ENCODE results near the gene ZCCHC14. TPM values are rescaled to one million over a fixed set of nuclear protein-coding genes. Genes with fewer than 3 reads are reported as not detected.

Gene ZCCHC14
- total RNA-seq, 1 experiment from 2014 or later = 33.1 TPM

DNA sequence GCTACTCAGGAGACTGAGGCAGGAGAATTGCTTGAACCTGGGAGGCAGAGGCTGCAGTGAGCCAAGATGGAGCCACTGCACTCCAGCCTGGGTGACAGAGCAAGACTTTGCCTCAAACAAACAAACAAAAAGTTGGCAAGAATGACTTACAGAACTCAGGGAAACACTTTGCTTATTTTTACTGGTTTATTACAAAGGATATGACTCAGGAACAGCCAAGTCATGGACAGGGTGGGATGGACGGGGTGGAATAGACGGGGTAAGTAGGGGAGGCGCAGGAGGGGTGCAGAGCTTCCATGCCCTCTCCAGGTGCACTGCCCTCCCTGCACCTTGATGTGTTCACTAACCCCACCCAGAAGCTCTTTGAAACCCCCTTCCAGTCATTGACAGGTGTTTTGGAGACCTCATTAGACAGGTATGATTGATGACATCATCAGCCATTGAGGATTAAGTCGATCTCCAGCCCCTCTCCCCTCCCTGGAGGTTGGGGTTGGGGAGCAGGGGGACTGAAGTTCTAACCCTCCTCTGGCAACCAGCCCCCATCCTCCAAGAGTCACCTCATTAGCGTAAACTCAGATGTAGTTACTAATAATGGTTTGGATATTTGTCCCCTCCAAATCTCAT lies 41.3 kb upstream of the ZCCHC14 start:
- Mint-ChIP-seq H3K4me1 (ENCODE audit: low read depth, unreplicated experiment) (peaks cover 7% of the 10 kb centered on the region), H3K27ac (ENCODE audit: unreplicated experiment) (no peak overlapping the region), H3K4me3 (ENCODE audit: unreplicated experiment) (no peak overlapping the region), H3K27me3 (ENCODE audit: insufficient read depth, unreplicated experiment) (no peaks in the 10 kb centered on the region), H3K36me3 (ENCODE audit: insufficient read depth, unreplicated experiment) (peaks cover 10% of the 10 kb centered on the region), H3K9me3 (ENCODE audit: unreplicated experiment) (peaks cover 58% of the 10 kb centered on the region)
- BruUV-seq (replicated peaks) = no TSS peak
- peaks cover 48% of the 10 kb centered on the region for H3K9me3 ChIP-seq
- ChIA-PET CTCF (no interaction called here), POLR2A (no interaction called here)
- peaks cover 11% of the 10 kb centered on the region for H3K4me1 ChIP-seq
- H3K4me3 ChIP-seq (ENCODE audit: low read depth, low read length) = no peak overlapping the region
- TF ChIP-seq, protein P1, sequence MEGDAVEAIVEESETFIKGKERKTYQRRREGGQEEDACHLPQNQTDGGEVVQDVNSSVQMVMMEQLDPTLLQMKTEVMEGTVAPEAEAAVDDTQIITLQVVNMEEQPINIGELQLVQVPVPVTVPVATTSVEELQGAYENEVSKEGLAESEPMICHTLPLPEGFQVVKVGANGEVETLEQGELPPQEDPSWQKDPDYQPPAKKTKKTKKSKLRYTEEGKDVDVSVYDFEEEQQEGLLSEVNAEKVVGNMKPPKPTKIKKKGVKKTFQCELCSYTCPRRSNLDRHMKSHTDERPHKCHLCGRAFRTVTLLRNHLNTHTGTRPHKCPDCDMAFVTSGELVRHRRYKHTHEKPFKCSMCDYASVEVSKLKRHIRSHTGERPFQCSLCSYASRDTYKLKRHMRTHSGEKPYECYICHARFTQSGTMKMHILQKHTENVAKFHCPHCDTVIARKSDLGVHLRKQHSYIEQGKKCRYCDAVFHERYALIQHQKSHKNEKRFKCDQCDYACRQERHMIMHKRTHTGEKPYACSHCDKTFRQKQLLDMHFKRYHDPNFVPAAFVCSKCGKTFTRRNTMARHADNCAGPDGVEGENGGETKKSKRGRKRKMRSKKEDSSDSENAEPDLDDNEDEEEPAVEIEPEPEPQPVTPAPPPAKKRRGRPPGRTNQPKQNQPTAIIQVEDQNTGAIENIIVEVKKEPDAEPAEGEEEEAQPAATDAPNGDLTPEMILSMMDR (IDR thresholded peaks at IDR 0.05; ENCODE audit: insufficient read depth in 1 of 2, low read depth in 1 of 2, low read length in 1 of 2, severe bottlenecking in 1 of 2, unreplicated experiment in 1 of 2) = no peak
- no peaks in the 10 kb centered on the region for H3K27me3 ChIP-seq (replicated peaks; ENCODE audit: control insufficient read depth, insufficient read depth, low read length)
- intact Hi-C loops (cut with micrococcal nuclease; ENCODE audit: unreplicated experiment) = no loop called here
- no peak for DNase-seq
- H3K36me3 ChIP-seq (ENCODE audit: control insufficient read depth, insufficient read depth, low read length) = no peaks in the 10 kb centered on the region

DNA sequence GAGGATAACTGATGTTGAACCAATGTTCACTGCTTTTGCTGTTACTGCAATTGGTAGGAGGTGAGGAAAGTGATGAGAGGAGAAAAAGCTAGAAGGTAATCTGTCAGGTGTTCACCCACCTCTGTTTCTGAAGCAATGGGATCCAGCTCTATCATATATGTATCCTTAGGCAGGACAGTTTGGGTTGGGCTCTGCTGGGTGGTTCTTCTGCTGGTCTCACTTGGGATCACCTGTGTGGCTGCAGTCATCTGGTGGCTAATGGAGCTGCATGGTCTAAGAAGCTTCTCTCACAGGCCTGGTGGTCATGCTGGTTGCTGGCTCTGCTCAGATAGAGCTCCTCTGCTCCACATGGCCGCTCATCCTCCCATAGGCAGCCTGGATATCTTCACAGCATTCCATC lies 40.2 kb upstream of the ZCCHC14 start:
- ChIA-PET POLR2A (no interaction called here), CTCF (interaction anchor here (0.6 kb wide), 1 partner anchor 56 kb away, joined by 3 read pairs; no protein-coding TSS in a partner anchor)
- peaks cover 48% of the 10 kb centered on the region for H3K9me3 ChIP-seq
- H3K4me1 ChIP-seq = peaks cover 14% of the 10 kb centered on the region
- no peaks in the 10 kb centered on the region for H3K27me3 ChIP-seq (replicated peaks; ENCODE audit: control insufficient read depth, insufficient read depth, low read length)
- no peak for DNase-seq
- H3K4me3 Mint-ChIP-seq (ENCODE audit: unreplicated experiment) = no peak overlapping the region
- H3K36me3 Mint-ChIP-seq (ENCODE audit: insufficient read depth, unreplicated experiment) = peaks cover 13% of the 10 kb centered on the region
- H3K9me3 Mint-ChIP-seq (ENCODE audit: unreplicated experiment) = peaks cover 59% of the 10 kb centered on the region
- H3K4me1 Mint-ChIP-seq (ENCODE audit: low read depth, unreplicated experiment) = peaks cover 17% of the 10 kb centered on the region
- no TSS peak for BruUV-seq (replicated peaks)
- no peaks in the 10 kb centered on the region for H3K36me3 ChIP-seq (ENCODE audit: control insufficient read depth, insufficient read depth, low read length)
- H3K4me3 ChIP-seq (ENCODE audit: low read depth, low read length) = no peak overlapping the region
- H3K27me3 Mint-ChIP-seq (ENCODE audit: insufficient read depth, unreplicated experiment) = no peaks in the 10 kb centered on the region
- TF ChIP-seq, protein P1 (IDR thresholded peaks at IDR 0.05; ENCODE audit: insufficient read depth in 1 of 2, low read depth in 1 of 2, low read length in 1 of 2, severe bottlenecking in 1 of 2, unreplicated experiment in 1 of 2) = no peak
- H3K27ac Mint-ChIP-seq (ENCODE audit: unreplicated experiment) = no peak overlapping the region
- intact Hi-C loops (cut with micrococcal nuclease; ENCODE audit: unreplicated experiment) = no loop called here

DNA sequence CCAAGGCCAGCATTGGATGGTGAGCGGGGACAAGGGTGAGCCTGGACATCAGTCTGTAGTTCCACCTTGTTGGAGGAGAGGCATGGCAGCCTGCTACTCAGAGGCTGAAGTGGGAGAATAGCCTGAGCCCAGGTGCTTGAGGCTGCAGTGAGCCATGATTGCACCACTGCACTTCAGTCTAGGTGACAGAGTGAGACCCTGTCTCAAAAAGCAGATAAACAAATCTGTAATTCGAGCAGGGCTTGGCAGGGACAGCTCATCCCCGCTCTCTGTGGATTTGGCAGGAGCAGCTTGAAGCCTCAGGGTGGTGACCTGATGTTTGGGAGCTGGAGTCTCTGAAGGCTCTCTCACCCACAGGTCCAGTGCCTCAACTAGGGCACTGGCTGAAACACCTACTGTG lies 38.6 kb upstream of the ZCCHC14 start:
- ChIA-PET POLR2A (no interaction called here), CTCF (no interaction called here)
- H3K27me3 ChIP-seq (replicated peaks; ENCODE audit: control insufficient read depth, insufficient read depth, low read length) = no peaks in the 10 kb centered on the region
- peaks cover 29% of the 10 kb centered on the region for H3K4me1 ChIP-seq
- H3K4me1 Mint-ChIP-seq (ENCODE audit: low read depth, unreplicated experiment) = peaks cover 20% of the 10 kb centered on the region
- no peak overlapping the region for H3K4me3 Mint-ChIP-seq (ENCODE audit: unreplicated experiment)
- peaks cover 50% of the 10 kb centered on the region for H3K9me3 Mint-ChIP-seq (ENCODE audit: unreplicated experiment)
- intact Hi-C loops (cut with micrococcal nuclease; ENCODE audit: unreplicated experiment) = no loop called here
- no peaks in the 10 kb centered on the region for H3K36me3 ChIP-seq (ENCODE audit: control insufficient read depth, insufficient read depth, low read length)
- no TSS peak for BruUV-seq (replicated peaks)
- H3K36me3 Mint-ChIP-seq (ENCODE audit: insufficient read depth, unreplicated experiment) = peaks cover 8% of the 10 kb centered on the region
- no peak overlapping the region for H3K27ac Mint-ChIP-seq (ENCODE audit: unreplicated experiment)
- TF ChIP-seq, protein P1 (IDR thresholded peaks at IDR 0.05; ENCODE audit: insufficient read depth in 1 of 2, low read depth in 1 of 2, low read length in 1 of 2, severe bottlenecking in 1 of 2, unreplicated experiment in 1 of 2) = no peak
- H3K9me3 ChIP-seq = peaks cover 40% of the 10 kb centered on the region
- H3K27me3 Mint-ChIP-seq (ENCODE audit: insufficient read depth, unreplicated experiment) = no peaks in the 10 kb centered on the region
- no peak for DNase-seq
- H3K4me3 ChIP-seq (ENCODE audit: low read depth, low read length) = no peak overlapping the region

Measured in Caco-2 (cell line).